GM08714 (cell line): Measurements from ENCODE around the gene ARHGAP26.

ENCODE experiments used
- H3K4me3 ChIP-seq: fragments of 200-500 bp; sonication (Bioruptor generic); 2 replicates; pipeline ENCODE4 v1.5.1; 2014; ENCODE audit warnings: mild to moderate bottlenecking, low read length, inconsistent platforms
- ZNF274 ChIP-seq: IDR thresholded peaks from 2 replicates; pipeline ENCODE4 v1.6.1; 2012; ENCODE audit warnings: mild to moderate bottlenecking, low read depth, low read length

Gene ARHGAP26

GRCh38 chr5:143219696-143220095 lies 449.5 kb downstream of the ARHGAP26 start:
- no peak for TF ChIP-seq ZNF274
- no peak overlapping the region for H3K4me3 ChIP-seq

DNA sequence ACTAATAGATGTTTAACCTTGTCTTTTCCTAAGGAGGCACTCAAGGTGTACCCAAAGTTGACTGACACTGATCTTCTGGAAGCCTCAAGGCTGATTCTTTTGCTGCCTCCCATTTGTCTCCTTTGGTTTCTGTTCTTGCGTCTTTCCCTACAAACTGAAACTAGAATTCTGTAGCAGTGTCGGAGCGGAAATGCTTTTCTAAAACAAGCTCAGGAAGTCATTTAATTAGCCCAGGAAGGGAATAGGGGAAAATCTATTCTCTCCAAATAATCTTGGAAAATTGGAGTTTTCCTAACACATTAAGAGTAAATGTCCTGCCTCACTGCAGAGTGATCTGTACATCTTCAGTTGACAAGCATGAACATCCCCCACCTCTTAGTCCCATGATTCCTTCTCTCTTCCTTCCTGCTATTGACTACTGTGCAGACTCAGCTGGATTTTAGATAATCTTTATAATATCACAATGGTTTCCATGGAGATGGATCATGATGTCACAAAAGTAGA lies 450.6 kb downstream of the ARHGAP26 start:
- TF ChIP-seq ZNF274: no peak
- peak overlapping the region; percentile 17; the same call in 1 of the 2 replicates for H3K4me3 ChIP-seq

GRCh38 chr5:143222287-143223231 lies 452.4 kb downstream of the ARHGAP26 start:
- no peak for TF ChIP-seq ZNF274
- H3K4me3 ChIP-seq: peak overlapping the region; percentile 0; the same call in 1 of the 2 replicates

DNA sequence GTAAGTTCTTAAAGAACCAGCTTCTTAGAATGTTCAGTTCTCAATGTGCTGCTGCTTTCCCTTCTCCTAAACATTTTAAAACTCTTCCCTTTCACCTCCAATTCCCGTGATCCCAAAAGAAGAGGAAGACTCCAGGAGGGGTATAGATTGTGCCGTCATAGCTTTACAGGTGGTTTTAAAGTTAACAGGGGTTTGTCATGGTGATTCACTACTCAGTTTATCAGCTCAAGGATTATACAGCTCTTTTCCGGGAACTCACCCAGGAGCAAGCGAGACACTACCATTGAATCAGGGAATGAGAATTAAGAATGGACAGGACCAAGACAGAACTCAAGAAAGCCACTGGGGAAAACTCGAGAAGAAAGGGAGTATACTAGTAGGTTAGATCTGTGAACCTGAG lies 454.5 kb downstream of the ARHGAP26 start:
- H3K4me3 ChIP-seq: no peak overlapping the region
- TF ChIP-seq ZNF274: no peak

- no peak for TF ChIP-seq ZNF274
- H3K4me3 ChIP-seq: no peak overlapping the region
These were observed 455.3 kb downstream of the ARHGAP26 start for GRCh38 chr5:143225511-143225910.

GRCh38 chr5:143226361-143226760 lies 456.2 kb downstream of the ARHGAP26 start:
- TF ChIP-seq ZNF274: no peak
- H3K4me3 ChIP-seq: no peak overlapping the region

- TF ChIP-seq ZNF274: no peak
- H3K4me3 ChIP-seq: no peak overlapping the region
These were observed 456.7 kb downstream of the ARHGAP26 start for GRCh38 chr5:143226872-143227271.

DNA sequence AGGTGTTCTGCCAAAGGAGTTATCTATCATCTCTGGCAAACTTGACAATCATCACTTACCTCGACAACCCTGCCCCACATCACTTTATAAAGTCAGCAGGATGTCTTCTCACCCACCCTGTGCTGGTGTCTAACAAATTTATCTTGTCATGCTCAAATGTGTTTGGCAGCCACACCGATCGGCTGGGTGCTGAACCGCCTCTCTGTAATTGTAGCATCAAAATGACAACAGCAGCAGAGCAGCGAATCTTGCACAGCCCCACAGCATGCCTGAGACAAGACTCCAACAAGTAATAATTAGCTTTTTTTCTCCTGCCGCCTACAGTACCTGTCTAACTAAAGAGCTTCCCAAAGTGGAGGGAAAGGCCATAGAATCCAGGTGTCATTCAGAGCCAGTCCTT lies 457.1 kb downstream of the ARHGAP26 start:
- no peak overlapping the region for H3K4me3 ChIP-seq
- no peak for TF ChIP-seq ZNF274

GRCh38 chr5:143228597-143229293 lies 458.6 kb downstream of the ARHGAP26 start:
- no peak for TF ChIP-seq ZNF274
- no peak overlapping the region for H3K4me3 ChIP-seq

GRCh38 chr5:143229426-143229895 lies 459.3 kb downstream of the ARHGAP26 start:
- peak overlapping the region; percentile 12; the same call in 1 of the 2 replicates for H3K4me3 ChIP-seq
- no peak for TF ChIP-seq ZNF274

- no peak for TF ChIP-seq ZNF274
- peak overlapping the region; percentile 12; the same call in 1 of the 2 replicates for H3K4me3 ChIP-seq
These were observed 459.9 kb downstream of the ARHGAP26 start for GRCh38 chr5:143229896-143230675.

GRCh38 chr5:143230676-143230996 lies 460.5 kb downstream of the ARHGAP26 start:
- no peak for TF ChIP-seq ZNF274
- H3K4me3 ChIP-seq: peak overlapping the region; percentile 2; the same call in 1 of the 2 replicates

DNA sequence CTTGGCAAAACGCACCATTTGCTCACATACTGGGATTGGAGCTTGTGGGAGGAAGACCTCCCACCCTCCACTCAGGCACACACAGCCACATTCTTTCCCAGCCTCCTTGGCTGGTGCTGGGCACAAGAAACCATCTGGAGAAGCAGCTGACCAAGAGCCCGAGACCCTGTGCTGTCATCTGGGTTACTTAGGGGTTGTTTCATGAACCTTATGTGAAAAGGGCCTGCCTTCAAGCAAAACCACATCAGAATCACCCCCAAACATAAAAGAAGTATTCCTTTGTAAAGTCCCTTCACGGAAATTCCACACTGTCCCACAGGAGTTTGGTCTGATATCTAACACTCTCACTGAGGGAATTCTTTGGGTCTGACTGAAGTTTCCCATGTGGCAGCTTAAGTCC lies 461.2 kb downstream of the ARHGAP26 start:
- no peak overlapping the region; the same call in 1 of the 2 replicates for H3K4me3 ChIP-seq
- TF ChIP-seq ZNF274: no peak
